ENCODE results near the gene SLC35B1. TPM values are rescaled to one million over a fixed set of nuclear protein-coding genes. Genes with fewer than 3 reads are reported as not detected.

SLC35B1 gene
- total and polyA plus RNA-seq, 2 donors (not counting 3 experiments of a cell fraction or from before 2014, with no cell fraction given) = 87.0 to 142 TPM

DNA sequence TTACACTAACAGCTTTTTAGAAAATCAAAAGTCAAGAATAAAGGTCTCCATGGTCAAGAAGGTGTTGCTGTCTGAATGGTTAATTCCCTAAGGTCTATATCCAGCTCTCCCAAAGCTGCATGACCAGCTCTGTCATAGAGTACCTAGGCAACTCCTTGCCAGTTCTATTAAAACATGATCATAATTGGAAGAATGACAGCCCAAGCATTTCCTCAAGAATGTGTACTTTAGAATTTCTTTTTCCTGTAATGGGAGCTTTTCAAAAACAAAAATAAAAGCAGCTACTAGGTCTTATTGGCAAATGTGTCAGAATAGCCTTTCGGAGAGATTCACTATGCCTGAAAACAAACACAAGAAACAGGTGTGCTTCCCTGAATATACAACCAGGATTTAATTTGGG lies 37.8 kb downstream of the SLC35B1 start:
- H3K9ac ChIP-seq (replicated peaks; ENCODE audit: extremely low read depth, insufficient read depth, low read length) = peak overlapping the region; percentile 38
- no peaks in the 10 kb centered on the region for H3K9me1 ChIP-seq (replicated peaks; ENCODE audit: control insufficient read depth, extremely low read depth, insufficient read depth, low read length)
- no peak for TF ChIP-seq GATA2 (IDR thresholded peaks at IDR 0.05; ENCODE audit: insufficient read depth, insufficient read length, low read depth, low read length)
- TF ChIP-seq JUN (IDR thresholded peaks at IDR 0.05; ENCODE audit: borderline replicate concordance, insufficient read depth, insufficient read length, low read depth) = peak; percentile 28
- intact Hi-C loops (cut with micrococcal nuclease) (no loop called here), dilution Hi-C loops (cut with MboI; ENCODE audit: extremely low pct_ligation_motif_present, low sequenced_read_pairs) (no loop called here)
- H3K79me2 ChIP-seq (ENCODE audit: control insufficient read depth, insufficient read depth, low read length) = peaks cover 71% of the 10 kb centered on the region
- H3K4me3 ChIP-seq (replicated peaks in 1 of 3; ENCODE audit: insufficient read depth in 1 of 3, low read depth in 1 of 3, low read length in 3 of 3) = peak overlapping the region in 1 of 3 experiments; percentile 53
- DNase-seq (ENCODE audit: low read depth, low spot score) (peak; percentile 77), FAIRE-seq (peak; percentile 43)
- H2AFZ ChIP-seq (ENCODE audit: low read depth, low read length) = no peak overlapping the region
- H3K36me3 ChIP-seq (ENCODE audit: control insufficient read depth in 2 of 2, extremely low read depth in 1 of 2, insufficient read depth in 2 of 2, low read length in 2 of 2) = no peaks in the 10 kb centered on the region
- no peaks in the 10 kb centered on the region for H3K27me3 ChIP-seq (ENCODE audit: control insufficient read depth in 2 of 2, insufficient read depth in 2 of 2, low read length in 2 of 2)
- H3K4me1 ChIP-seq (ENCODE audit: control insufficient read depth, extremely low read depth, insufficient read depth, low read length) = peaks cover 17% of the 10 kb centered on the region
- no peaks in the 10 kb centered on the region for H3K9me3 ChIP-seq (replicated peaks; ENCODE audit: control insufficient read depth, insufficient read depth, low read length)
- no TSS peak for BruUV-seq (replicated peaks)
- POLR2A ChIA-PET = interaction anchor here (0.6 kb wide), 1 partner anchor 44 kb away, joined by 6 read pairs; no protein-coding TSS in a partner anchor
- H4K20me1 ChIP-seq (replicated peaks; ENCODE audit: control insufficient read depth, extremely low read depth, insufficient read depth, low read length) = no peaks in the 10 kb centered on the region
- CTCF ChIA-PET = interaction anchor here (0.6 to 2.5 kb wide), 11 partner anchors 11 to 236 kb away, joined by 3 to 15 read pairs (median 4); partner anchors contain the start of gene NXPH3
- H3K4me2 ChIP-seq (ENCODE audit: insufficient read depth, low read length) = peak overlapping the region; percentile 93
- peak overlapping the region; percentile 43 for H3K27ac ChIP-seq (ENCODE audit: insufficient read depth, low read depth, low read length)

GRCh38 chr17:49667854-49668253 lies 39.9 kb downstream of the SLC35B1 start:
- intact Hi-C loops (cut with micrococcal nuclease) = no loop called here
- Histone ChIP-seq H3K4me1 (ENCODE audit: control insufficient read depth, extremely low read depth, insufficient read depth, low read length) (peaks cover 21% of the 10 kb centered on the region), H3K27ac (ENCODE audit: insufficient read depth, low read depth, low read length) (no peak overlapping the region), H3K27me3 (ENCODE audit: control insufficient read depth in 2 of 2, insufficient read depth in 2 of 2, low read length in 2 of 2) (no peaks in the 10 kb centered on the region), H3K4me2 (ENCODE audit: insufficient read depth, low read length) (no peak overlapping the region), H2AFZ (ENCODE audit: low read depth, low read length) (no peak overlapping the region), H3K79me2 (ENCODE audit: control insufficient read depth, insufficient read depth, low read length) (peaks cover 68% of the 10 kb centered on the region), H3K9ac (replicated peaks; ENCODE audit: extremely low read depth, insufficient read depth, low read length) (no peak overlapping the region), H3K9me1 (replicated peaks; ENCODE audit: control insufficient read depth, extremely low read depth, insufficient read depth, low read length) (no peaks in the 10 kb centered on the region), H4K20me1 (replicated peaks; ENCODE audit: control insufficient read depth, extremely low read depth, insufficient read depth, low read length) (no peaks in the 10 kb centered on the region), H3K36me3 (ENCODE audit: control insufficient read depth in 2 of 2, extremely low read depth in 1 of 2, insufficient read depth in 2 of 2, low read length in 2 of 2) (no peaks in the 10 kb centered on the region), H3K9me3 (replicated peaks; ENCODE audit: control insufficient read depth, insufficient read depth, low read length) (no peaks in the 10 kb centered on the region), H3K4me3 (replicated peaks in 1 of 3; ENCODE audit: insufficient read depth in 1 of 3, low read depth in 1 of 3, low read length in 3 of 3) (no peak overlapping the region)
- FAIRE-seq = no peak
- BruUV-seq (replicated peaks) = no TSS peak
- ChIA-PET CTCF (no interaction called here), POLR2A (no interaction called here)
- dilution Hi-C loops (cut with MboI; ENCODE audit: extremely low pct_ligation_motif_present, low sequenced_read_pairs) = no loop called here
- DNase-seq (ENCODE audit: low read depth, low spot score) = no peak
- TF ChIP-seq MAX (IDR thresholded peaks at IDR 0.05; ENCODE audit: insufficient read depth, insufficient read length) = no peak
- TF ChIP-seq FOS (IDR thresholded peaks at IDR 0.05; ENCODE audit: borderline replicate concordance, insufficient read depth, low read length) = no peak
- no peak for TF ChIP-seq POLR2A (IDR thresholded peaks at IDR 0.05; ENCODE audit: low read depth, low read length)
- TF ChIP-seq GATA2 (IDR thresholded peaks at IDR 0.05; ENCODE audit: insufficient read depth, insufficient read length, low read depth, low read length) = no peak
- no peak for TF ChIP-seq JUN (IDR thresholded peaks at IDR 0.05; ENCODE audit: borderline replicate concordance, insufficient read depth, insufficient read length, low read depth)
- TF ChIP-seq, protein P1, sequence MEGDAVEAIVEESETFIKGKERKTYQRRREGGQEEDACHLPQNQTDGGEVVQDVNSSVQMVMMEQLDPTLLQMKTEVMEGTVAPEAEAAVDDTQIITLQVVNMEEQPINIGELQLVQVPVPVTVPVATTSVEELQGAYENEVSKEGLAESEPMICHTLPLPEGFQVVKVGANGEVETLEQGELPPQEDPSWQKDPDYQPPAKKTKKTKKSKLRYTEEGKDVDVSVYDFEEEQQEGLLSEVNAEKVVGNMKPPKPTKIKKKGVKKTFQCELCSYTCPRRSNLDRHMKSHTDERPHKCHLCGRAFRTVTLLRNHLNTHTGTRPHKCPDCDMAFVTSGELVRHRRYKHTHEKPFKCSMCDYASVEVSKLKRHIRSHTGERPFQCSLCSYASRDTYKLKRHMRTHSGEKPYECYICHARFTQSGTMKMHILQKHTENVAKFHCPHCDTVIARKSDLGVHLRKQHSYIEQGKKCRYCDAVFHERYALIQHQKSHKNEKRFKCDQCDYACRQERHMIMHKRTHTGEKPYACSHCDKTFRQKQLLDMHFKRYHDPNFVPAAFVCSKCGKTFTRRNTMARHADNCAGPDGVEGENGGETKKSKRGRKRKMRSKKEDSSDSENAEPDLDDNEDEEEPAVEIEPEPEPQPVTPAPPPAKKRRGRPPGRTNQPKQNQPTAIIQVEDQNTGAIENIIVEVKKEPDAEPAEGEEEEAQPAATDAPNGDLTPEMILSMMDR (IDR thresholded peaks at IDR 0.05; ENCODE audit: extremely low read depth in 1 of 2, insufficient read depth in 1 of 2, low read depth in 1 of 2, low read length in 2 of 2) = no peak
- TF ChIP-seq EZH2 (IDR thresholded peaks at IDR 0.05; ENCODE audit: borderline replicate concordance, low read depth, low read length, severe bottlenecking) = no peak
- no peak for TF ChIP-seq POLR2AphosphoS5 (IDR thresholded peaks at IDR 0.05; ENCODE audit: insufficient read depth, low read depth, low read length)
- no peak for TF ChIP-seq MYC (IDR thresholded peaks at IDR 0.05; ENCODE audit: low read depth, low read length)

Data from endothelial cell of umbilical vein (primary cell).